IMR-90 (cell line): Measurements from ENCODE around the gene OR51E1. TPM values are rescaled to one million over a fixed set of nuclear protein-coding genes. Genes with fewer than 3 reads are reported as not detected.

ENCODE experiments used
- ATAC-seq: fragments of 200-7000 bp; cut with Tn5 transposase; 2 replicates; pipeline ENCODE4 v1.9.1; 2020; ENCODE audit warnings: low read depth, mild to moderate bottlenecking, moderate library complexity
- BruUV-seq: library from RNA; stranded (reverse); fragments of 400-500 nt; replicated peaks from 2 replicates; lab custom pipeline; 2021; lab: Mats Ljungman, UMichigan
- CTCF ChIA-PET: fragments of 300-600 bp; formaldehyde crosslinking; extraction: SDS; loops from one replicate; lab custom pipeline; 2021; ENCODE audit warnings: antibody characterized with exemption; lab: Yijun Ruan, JAX
- POLR2A ChIA-PET: fragments of 300-600 bp; sonication (Branson Sonifier 250); formaldehyde crosslinking; loops from one replicate; lab custom pipeline; 2022; ENCODE audit warnings: antibody characterized with exemption; ENCODE audit not compliant: unreplicated experiment; lab: Charles Lee
- DNase-seq: peaks from one replicate; pipeline ENCODE4 v3.0.0; 2013
- H2AFZ ChIP-seq: replicated peaks from 2 replicates; pipeline ENCODE3; 2013; ENCODE audit warnings: low read length, mild to moderate bottlenecking; ENCODE audit not compliant: poor library complexity
- H2AK5ac ChIP-seq: 2 replicates; pipeline ENCODE4 v1.6.1; 2013; ENCODE audit warnings: low read depth, low read length, inconsistent platforms
- H2AK9ac ChIP-seq: replicated peaks from 2 replicates; pipeline ENCODE3; 2013; ENCODE audit warnings: mild to moderate bottlenecking, low read depth, low read length, moderate library complexity; ENCODE audit not compliant: poor library complexity
- H2BK120ac ChIP-seq: 2 replicates; pipeline ENCODE4 v1.6.1; 2013; ENCODE audit warnings: low read depth, low read length, inconsistent platforms
- H2BK15ac ChIP-seq: 3 replicates; pipeline ENCODE4 v1.6.1; 2013; ENCODE audit warnings: low read depth, low read length, inconsistent platforms
- H2BK20ac ChIP-seq: 2 replicates; pipeline ENCODE4 v1.6.1; 2013; ENCODE audit warnings: low read depth, mild to moderate bottlenecking, inconsistent platforms, low read length, moderate library complexity
- H2BK5ac ChIP-seq: 2 replicates; pipeline ENCODE4 v1.6.1; 2013; ENCODE audit warnings: mild to moderate bottlenecking, low read depth, low read length, inconsistent platforms; ENCODE audit not compliant: poor library complexity, severe bottlenecking
- H3K14ac ChIP-seq: replicated peaks from 2 replicates; pipeline ENCODE4 v1.6.1; 2013; ENCODE audit warnings: low read depth, low read length, inconsistent platforms
- H3K18ac ChIP-seq: 2 replicates; pipeline ENCODE4 v1.6.1; 2013; ENCODE audit warnings: low read depth, low read length, control low read depth
- H3K23ac ChIP-seq: 2 replicates; pipeline ENCODE4 v1.6.1; 2013; ENCODE audit warnings: low read depth, low read length, inconsistent platforms
- H3K27ac ChIP-seq: 2 replicates; pipeline ENCODE4 v1.5.1; 2013; ENCODE audit warnings: mild to moderate bottlenecking, control low read depth, low read length; ENCODE audit not compliant: insufficient read depth
- H3K27me3 ChIP-seq: 2 replicates; pipeline ENCODE4 v1.6.1; 2013; ENCODE audit warnings: low read length; ENCODE audit not compliant: control insufficient read depth, insufficient read depth
- H3K36me3 ChIP-seq: 2 replicates; pipeline ENCODE4 v1.6.1; 2013; ENCODE audit warnings: low read length, mixed read lengths; ENCODE audit not compliant: control insufficient read depth, insufficient read depth
- H3K4ac ChIP-seq: 2 replicates; pipeline ENCODE4 v1.6.1; 2013; ENCODE audit warnings: low read depth, low read length, inconsistent platforms
- H3K4me1 ChIP-seq: 2 replicates; pipeline ENCODE4 v1.6.1; 2013; ENCODE audit warnings: low read length, mixed read lengths; ENCODE audit not compliant: control insufficient read depth, insufficient read depth
- H3K4me2 ChIP-seq: 2 replicates; pipeline ENCODE4 v1.6.1; 2013; ENCODE audit warnings: low read depth, mild to moderate bottlenecking, control low read depth, low read length, moderate library complexity
- H3K4me3 ChIP-seq: 2 replicates; pipeline ENCODE4 v1.5.1; 2013; ENCODE audit warnings: low read depth, mild to moderate bottlenecking, control low read depth, low read length, moderate library complexity; ENCODE audit not compliant: insufficient read depth
- H3K56ac ChIP-seq: 2 replicates; pipeline ENCODE4 v1.6.1; 2013; ENCODE audit warnings: low read length, inconsistent platforms; ENCODE audit not compliant: insufficient read depth; ENCODE audit errors: extremely low read depth
- H3K79me1 ChIP-seq, 2 experiments: 2 replicates each; pipeline ENCODE4 v1.6.1; 2013; ENCODE audit warnings: low read length in 2 of 2, inconsistent platforms in 1 of 2, low read depth in 1 of 2
- H3K9ac ChIP-seq: 2 replicates; pipeline ENCODE4 v1.6.1; 2013; ENCODE audit warnings: low read depth, low read length, control low read depth
- H3K9me1 ChIP-seq: 2 replicates; pipeline ENCODE4 v1.6.1; 2013; ENCODE audit warnings: low read length, inconsistent platforms; ENCODE audit not compliant: insufficient read depth
- H3K9me3 ChIP-seq: 2 replicates; pipeline ENCODE4 v1.6.1; 2013; ENCODE audit warnings: low read length; ENCODE audit not compliant: control insufficient read depth, insufficient read depth
- H4K20me1 ChIP-seq: 2 replicates; pipeline ENCODE4 v1.6.1; 2013; ENCODE audit warnings: low read length, inconsistent platforms; ENCODE audit not compliant: insufficient read depth
- H4K5ac ChIP-seq: 2 replicates; pipeline ENCODE4 v1.6.1; 2013; ENCODE audit warnings: mild to moderate bottlenecking, low read depth, low read length, control low read depth
- H4K8ac ChIP-seq, 2 experiments: 2 replicates each; pipeline ENCODE4 v1.6.1; 2013; ENCODE audit warnings: low read depth in 2 of 2, low read length in 2 of 2, control low read depth in 1 of 2, inconsistent platforms in 1 of 2
- H4K91ac ChIP-seq: 2 replicates; pipeline ENCODE4 v1.6.1; 2013; ENCODE audit warnings: low read depth, low read length, inconsistent platforms; ENCODE audit not compliant: insufficient read depth
- CEBPB ChIP-seq: IDR thresholded peaks from 2 replicates; pipeline ENCODE4 v1.6.1; 2012; ENCODE audit warnings: low read depth, low read length, improper control_type of control experiment
- FOS ChIP-seq: fragments of 150-350 bp; IDR thresholded peaks from 2 replicates; pipeline ENCODE4 v1.6.1; 2016; ENCODE audit warnings: low read depth, low read length
- MAZ ChIP-seq: IDR thresholded peaks from 2 replicates; pipeline ENCODE4 v1.6.1; 2012; ENCODE audit warnings: low read depth, mild to moderate bottlenecking, low read length, improper control_type of control experiment, moderate library complexity, borderline replicate concordance
- MXI1 ChIP-seq: IDR thresholded peaks from 2 replicates; pipeline ENCODE4 v1.6.1; 2012; ENCODE audit warnings: low read depth, mild to moderate bottlenecking, low read length, moderate library complexity, borderline replicate concordance
- NFE2L2 ChIP-seq: fragments of 150-350 bp; IDR thresholded peaks from 2 replicates; pipeline ENCODE4 v1.6.1; 2016; ENCODE audit warnings: low read depth, mild to moderate bottlenecking, low read length
- RAD21 ChIP-seq: IDR thresholded peaks from 2 replicates; pipeline ENCODE4 v1.6.1; 2012; ENCODE audit warnings: low read length, improper control_type of control experiment
- RCOR1 ChIP-seq: IDR thresholded peaks from 2 replicates; pipeline ENCODE4 v1.6.1; 2012; ENCODE audit warnings: mild to moderate bottlenecking, low read length, improper control_type of control experiment; ENCODE audit not compliant: insufficient replicate concordance
- SMC3 ChIP-seq: fragments of 150-350 bp; IDR thresholded peaks from 2 replicates; pipeline ENCODE4 v1.6.1; 2016; ENCODE audit warnings: low read depth, mild to moderate bottlenecking, antibody characterized with exemption, low read length, moderate library complexity
- WGBS, 2 experiments: methylation state at CpG; one replicate each; pipeline versions ENCODE4 v1.1.5 to v1.1.7; 2013; ENCODE audit warnings: missing lambda C conversion rate in 2 of 2; ENCODE audit not compliant: insufficient read length in 1 of 2; ENCODE audit errors: extremely low coverage in 2 of 2; 5-methylcytosine and 5-hydroxymethylcytosine counted together
- dilution Hi-C: fragments of 300-500 bp; cut with HindIII; formaldehyde crosslinking; loops from one replicate; pipeline ENCODE4 v1.14.3; 2018; ENCODE audit warnings: low sequenced_read_pairs; ENCODE audit not compliant: unreplicated experiment
- in situ Hi-C: fragments of 300-500 bp; cut with MboI; formaldehyde crosslinking; loops from 3 replicates; pipeline ENCODE4 v1.14.3; 2019; ENCODE audit warnings: low sequenced_read_pairs, inconsistent platforms, mixed read lengths
- intact Hi-C: fragments of 100-400 bp; cut with micrococcal nuclease; formaldehyde crosslinking; loops from 2 replicates; pipeline ENCODE4 v1.10.0; 2022
- polyA plus RNA-seq, 3 experiments: library from polyadenylated mRNA; depleted of rRNA; stranded (reverse); fragments of >200 nt; gene quantifications; 2 replicates each; pipeline ENCODE4 v1.2.3, GENCODE V29; 2012; ENCODE audit warnings: low replicate concordance in 1 of 3
- total RNA-seq: library from RNA; depleted of rRNA; stranded (reverse); fragments of >200 nt; gene quantifications from 2 replicates; pipeline ENCODE4 v1.2.3, GENCODE V29; 2012
- TF ChIP-seq, protein P1 (sequence below): fragments of 150-350 bp; IDR thresholded peaks from 2 replicates; pipeline ENCODE4 v1.6.1; 2017; ENCODE audit warnings: mild to moderate bottlenecking, antibody characterized with exemption, low read length, low read depth
- TF ChIP-seq, protein P2 (sequence below): conservative IDR thresholded peaks from 2 replicates; pipeline ENCODE4 v1.5.1; 2012; ENCODE audit warnings: mild to moderate bottlenecking, low read depth, low read length, improper control_type of control experiment
- TF ChIP-seq, protein P3 (sequence below): fragments of 150-350 bp; IDR thresholded peaks from 2 replicates; pipeline ENCODE4 v1.6.1; 2016; ENCODE audit warnings: low read depth, mild to moderate bottlenecking, low read length, moderate library complexity, borderline replicate concordance

OR51E1 gene
- total and polyA plus RNA-seq, 2 of the 4 experiments (the other 2 are of a cell fraction), result 0.02 TPM; not detected in 1

DNA sequence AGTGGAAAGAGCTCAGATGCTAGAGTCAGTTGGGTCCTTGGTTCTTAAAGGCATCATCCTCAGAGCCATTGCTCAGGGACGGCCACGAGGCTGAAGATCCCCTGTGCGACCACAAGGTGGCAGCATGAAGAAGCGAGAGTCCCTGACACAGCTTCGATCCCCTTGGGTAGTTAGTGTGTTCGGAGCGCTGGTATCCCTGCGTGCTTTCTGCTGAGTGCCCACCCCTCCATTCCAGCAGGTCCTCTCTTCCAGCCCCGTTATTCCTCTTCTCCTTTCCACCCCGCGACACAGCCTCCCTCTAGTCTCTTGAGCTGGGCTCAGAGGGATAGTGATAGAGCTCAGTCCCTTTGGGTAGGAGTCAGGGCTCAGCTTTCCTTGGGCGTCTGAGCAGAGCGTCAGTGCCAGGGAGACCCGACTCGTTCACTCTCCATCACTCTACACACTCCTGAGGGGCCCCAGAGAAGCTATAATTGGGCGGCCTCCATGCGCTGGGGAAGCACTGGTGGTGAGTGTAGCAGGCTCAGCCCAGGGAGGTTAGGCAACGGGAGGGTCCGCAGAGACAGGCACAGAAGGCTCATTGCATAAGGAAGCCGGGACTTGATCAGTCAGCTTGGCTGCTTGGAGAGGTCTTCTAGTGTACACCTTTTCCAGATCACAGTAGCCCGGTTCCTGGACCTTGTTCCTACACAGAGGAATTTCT is 6.7 kb upstream of the OR51E1 start, which contains the start of gene OR51D1:
TSS of gene OR51D1 (plus strand) at position 516 of the 700 bp plus-strand sequence. CDS start 2,314 bp downstream, outside the sequence.
- Histone ChIP-seq H3K4ac (peak within 1 kb of the TSS; percentile 30; the same call in 1 of the 2 replicates), H2AK5ac (no peak within 1 kb of the TSS; the same call in 1 of the 2 replicates), H3K23ac (peak within 1 kb of the TSS; percentile 15; the same call in 1 of the 2 replicates), H2AFZ (peak within 1 kb of the TSS; percentile 91), H3K27me3 (peaks cover 2% of the 10 kb centered on the region; the same call in 1 of the 2 replicates), H3K9me3 (no peaks in the 10 kb centered on the region), H4K91ac (no peak within 1 kb of the TSS), H3K56ac (no peak within 1 kb of the TSS), H4K8ac (no peak within 1 kb of the TSS; a peak in 1 of 4 replicates), H3K9ac (no peak within 1 kb of the TSS), H4K20me1 (no peaks in the 10 kb centered on the region), H3K36me3 (no peaks in the 10 kb centered on the region), H2BK20ac (no peak within 1 kb of the TSS), H3K9me1 (no peaks in the 10 kb centered on the region), H4K5ac (no peak within 1 kb of the TSS; the same call in 1 of the 2 replicates), H3K4me3 (peak within 1 kb of the TSS; percentile 38), H2BK15ac (no peak within 1 kb of the TSS), H3K18ac (no peak within 1 kb of the TSS; the same call in 1 of the 2 replicates), H2BK120ac (peak within 1 kb of the TSS; percentile 74; the same call in 1 of the 2 replicates), H3K27ac (no peak within 1 kb of the TSS), H3K4me2 (peak within 1 kb of the TSS; percentile 94), H3K14ac (peak within 1 kb of the TSS; percentile 65; the same call in 1 of the 2 replicates), H2BK5ac (no peak within 1 kb of the TSS), H3K4me1 (no peaks in the 10 kb centered on the region), H3K79me1 (no peaks in the 10 kb centered on the region), H2AK9ac (peak within 1 kb of the TSS; percentile 42)
- in situ Hi-C loops (loop anchor here (5.0 to 10.0 kb wide), 3 partner anchors 185 to 748 kb away; partner anchors contain the start of genes OR51F2, OR51L1 and OR51M1), dilution Hi-C loops (no loop called here), intact Hi-C loops (loop anchor here (1.0 to 2.0 kb wide), 4 partner anchors 60 to 744 kb away; partner anchors contain the start of gene OR51E2)
- POLR2A ChIA-PET, result no interaction called here
- CTCF ChIA-PET, result interaction anchor here (0.6 to 2.2 kb wide), 21 partner anchors 10 to 735 kb away, joined by 3 to 14 read pairs (median 4); partner anchors contain the start of gene TRIM68
- TF ChIP-seq, protein P1, sequence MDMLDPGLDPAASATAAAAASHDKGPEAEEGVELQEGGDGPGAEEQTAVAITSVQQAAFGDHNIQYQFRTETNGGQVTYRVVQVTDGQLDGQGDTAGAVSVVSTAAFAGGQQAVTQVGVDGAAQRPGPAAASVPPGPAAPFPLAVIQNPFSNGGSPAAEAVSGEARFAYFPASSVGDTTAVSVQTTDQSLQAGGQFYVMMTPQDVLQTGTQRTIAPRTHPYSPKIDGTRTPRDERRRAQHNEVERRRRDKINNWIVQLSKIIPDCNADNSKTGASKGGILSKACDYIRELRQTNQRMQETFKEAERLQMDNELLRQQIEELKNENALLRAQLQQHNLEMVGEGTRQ, result no peak
- TF ChIP-seq SMC3, result peak; percentile 96
- TF ChIP-seq, protein P2, sequence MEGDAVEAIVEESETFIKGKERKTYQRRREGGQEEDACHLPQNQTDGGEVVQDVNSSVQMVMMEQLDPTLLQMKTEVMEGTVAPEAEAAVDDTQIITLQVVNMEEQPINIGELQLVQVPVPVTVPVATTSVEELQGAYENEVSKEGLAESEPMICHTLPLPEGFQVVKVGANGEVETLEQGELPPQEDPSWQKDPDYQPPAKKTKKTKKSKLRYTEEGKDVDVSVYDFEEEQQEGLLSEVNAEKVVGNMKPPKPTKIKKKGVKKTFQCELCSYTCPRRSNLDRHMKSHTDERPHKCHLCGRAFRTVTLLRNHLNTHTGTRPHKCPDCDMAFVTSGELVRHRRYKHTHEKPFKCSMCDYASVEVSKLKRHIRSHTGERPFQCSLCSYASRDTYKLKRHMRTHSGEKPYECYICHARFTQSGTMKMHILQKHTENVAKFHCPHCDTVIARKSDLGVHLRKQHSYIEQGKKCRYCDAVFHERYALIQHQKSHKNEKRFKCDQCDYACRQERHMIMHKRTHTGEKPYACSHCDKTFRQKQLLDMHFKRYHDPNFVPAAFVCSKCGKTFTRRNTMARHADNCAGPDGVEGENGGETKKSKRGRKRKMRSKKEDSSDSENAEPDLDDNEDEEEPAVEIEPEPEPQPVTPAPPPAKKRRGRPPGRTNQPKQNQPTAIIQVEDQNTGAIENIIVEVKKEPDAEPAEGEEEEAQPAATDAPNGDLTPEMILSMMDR, result peak; percentile 88
- no peak for TF ChIP-seq RCOR1
- peak; percentile 93 for TF ChIP-seq RAD21
- TF ChIP-seq CEBPB, result no peak
- peak; percentile 25; the same call in 1 of the 2 replicates for TF ChIP-seq MAZ
- no peak for TF ChIP-seq FOS
- TF ChIP-seq MXI1, result no peak
- TF ChIP-seq, protein P3, sequence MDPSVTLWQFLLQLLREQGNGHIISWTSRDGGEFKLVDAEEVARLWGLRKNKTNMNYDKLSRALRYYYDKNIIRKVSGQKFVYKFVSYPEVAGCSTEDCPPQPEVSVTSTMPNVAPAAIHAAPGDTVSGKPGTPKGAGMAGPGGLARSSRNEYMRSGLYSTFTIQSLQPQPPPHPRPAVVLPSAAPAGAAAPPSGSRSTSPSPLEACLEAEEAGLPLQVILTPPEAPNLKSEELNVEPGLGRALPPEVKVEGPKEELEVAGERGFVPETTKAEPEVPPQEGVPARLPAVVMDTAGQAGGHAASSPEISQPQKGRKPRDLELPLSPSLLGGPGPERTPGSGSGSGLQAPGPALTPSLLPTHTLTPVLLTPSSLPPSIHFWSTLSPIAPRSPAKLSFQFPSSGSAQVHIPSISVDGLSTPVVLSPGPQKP, result no peak
- TF ChIP-seq NFE2L2, result no peak
- WGBS, 2 experiments, result 28% methylated on average over 5 of the region's 21 CpGs; no CpG with 5 or more reads in 1 of the 2 experiments
- BruUV-seq, result no TSS peak
- DNase-seq (peak; percentile 67), ATAC-seq (peak; percentile 99)
